Transverse colon (tissue), 4 donors: Measurements from ENCODE around the gene CLEC4F. TPM values are rescaled to one million over a fixed set of nuclear protein-coding genes. Genes with fewer than 3 reads are reported as not detected.

ENCODE experiments used
- DNase-seq: peaks from one replicate; pipeline ENCODE4 v3.0.0-alpha.2; 2019
- H3K27ac ChIP-seq, 4 donors: fragments of 200-600 bp; sonication (generic); 2 replicates each; pipeline ENCODE4 v1.5.1; 2016 to 2018; ENCODE audit warnings: inconsistent platforms in 4 of 4
- H3K27me3 ChIP-seq: fragments of 200-600 bp; sonication (generic); 2 replicates; pipeline ENCODE4 v1.5.1; 2017; ENCODE audit warnings: inconsistent platforms
- H3K36me3 ChIP-seq, 4 donors: fragments of 200-600 bp; sonication (generic); 2 replicates each; pipeline ENCODE4 v1.5.1; 2017 to 2019; ENCODE audit warnings: inconsistent platforms in 4 of 4
- H3K4me1 ChIP-seq, 4 donors: fragments of 200-600 bp; sonication (generic); 2 replicates each; pipeline ENCODE4 v1.5.1; 2017 to 2020; ENCODE audit warnings: inconsistent platforms in 4 of 4
- H3K4me3 ChIP-seq, 4 donors: fragments of 200-600 bp; sonication (generic); 1 replicate in 1 of 4; 2 replicates in 3 of 4; pipeline versions ENCODE4 v1.5.1 to v1.6.1; 2017 to 2019; ENCODE audit warnings: inconsistent platforms in 4 of 4
- H3K9me3 ChIP-seq, 2 donors: fragments of 200-600 bp; sonication (generic); 2 replicates each; pipeline ENCODE4 v1.5.1; 2017 to 2019; ENCODE audit warnings: inconsistent platforms in 2 of 2
- EP300 ChIP-seq: sonication (generic); formaldehyde crosslinking; IDR thresholded peaks from one replicate; pipeline ENCODE4 v1.6.1; 2017; ENCODE audit warnings: antibody characterized with exemption, low read depth
- POLR2A ChIP-seq: fragments of 450-650 bp; IDR thresholded peaks from one replicate; pipeline ENCODE4 v1.6.1; 2016; ENCODE audit warnings: antibody characterized with exemption, mild to moderate bottlenecking, moderate library complexity
- POLR2AphosphoS5 ChIP-seq, 3 donors: sonication (generic); formaldehyde crosslinking; IDR thresholded peaks; one replicate each; pipeline ENCODE4 v1.6.1; 2016; ENCODE audit warnings: antibody characterized with exemption in 3 of 3
- WGBS, 2 donors: methylation state at CpG; one replicate each; pipeline ENCODE4 v1.1.5; 2018; ENCODE audit warnings: low coverage in 1 of 2; 5-methylcytosine and 5-hydroxymethylcytosine counted together
- in situ Hi-C, 4 donors: fragments of 200-750 bp; cut with MboI; loops; one replicate each; pipeline versions ENCODE4 v1.15.0 to v1.15.1; 2017; ENCODE audit warnings: low sequenced_read_pairs in 3 of 4, low pct_ligation_motif_present in 1 of 4, low pct_unique_long_range_greater_than_20kb in 1 of 4
- intact Hi-C: fragments of 100-400 bp; cut with DNase I; formaldehyde crosslinking; loops from one replicate; pipeline ENCODE4 v1.15.1; 2023; ENCODE audit warnings: low total_unique reads
- total RNA-seq, 4 donors: library from RNA; depleted of rRNA; stranded (reverse); fragments of >200 nt; gene quantifications; one replicate each; pipeline ENCODE4 v1.1.0, GENCODE V29; 2016
- TF ChIP-seq, protein P1 (sequence below), 5 experiments: fragments of 200-600 bp in 3 of 5; fragments of 450-650 bp in 2 of 5; sonication (generic) in 3 of 5; IDR thresholded peaks; 1 replicate in 2 of 5; 2 replicates in 3 of 5; pipeline ENCODE4 v1.5.1; 2016 to 2017; ENCODE audit warnings: antibody characterized with exemption in 5 of 5, inconsistent platforms in 3 of 5, mild to moderate bottlenecking in 2 of 5, moderate library complexity in 1 of 5

The CLEC4F gene
- total RNA-seq, 4 donors from 2014 or later: 0.14 to 0.32 TPM; not detected in 2

DNA sequence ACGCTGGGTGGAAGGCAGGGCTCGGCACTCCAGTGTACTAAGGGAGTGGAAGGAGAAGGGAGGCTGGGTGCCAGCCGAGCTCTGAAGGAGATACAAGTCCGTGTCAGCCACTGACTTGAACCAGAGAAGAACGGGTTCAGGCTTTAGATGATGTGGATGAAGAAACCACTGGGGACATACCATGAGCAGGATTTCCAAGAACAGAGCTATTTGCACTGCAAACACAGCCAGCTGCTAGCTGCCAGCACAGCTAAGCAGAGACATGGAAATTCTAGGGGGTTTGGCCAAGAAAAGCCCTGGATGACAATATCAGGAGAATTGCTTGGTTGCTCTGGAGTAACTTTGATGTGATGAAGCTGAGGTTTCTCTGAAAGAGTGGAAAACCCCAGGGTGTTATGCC, 10.0 kb upstream of the CLEC4F start:
- no peak overlapping the region for H3K4me3 ChIP-seq
- in situ Hi-C loops (no loop called here), intact Hi-C loops (no loop called here)
- no peaks in the 10 kb centered on the region for H3K27me3 ChIP-seq
- TF ChIP-seq EP300 (no peak), POLR2A (no peak)
- no peak for DNase-seq
- H3K27ac ChIP-seq: no peak overlapping the region
- H3K4me1 ChIP-seq: no peaks in the 10 kb centered on the region
- no peaks in the 10 kb centered on the region for H3K36me3 ChIP-seq
- no peaks in the 10 kb centered on the region for H3K9me3 ChIP-seq
- WGBS, 2 donors: 68 to 76% methylated on average over 5 of the region's 5 CpGs

DNA sequence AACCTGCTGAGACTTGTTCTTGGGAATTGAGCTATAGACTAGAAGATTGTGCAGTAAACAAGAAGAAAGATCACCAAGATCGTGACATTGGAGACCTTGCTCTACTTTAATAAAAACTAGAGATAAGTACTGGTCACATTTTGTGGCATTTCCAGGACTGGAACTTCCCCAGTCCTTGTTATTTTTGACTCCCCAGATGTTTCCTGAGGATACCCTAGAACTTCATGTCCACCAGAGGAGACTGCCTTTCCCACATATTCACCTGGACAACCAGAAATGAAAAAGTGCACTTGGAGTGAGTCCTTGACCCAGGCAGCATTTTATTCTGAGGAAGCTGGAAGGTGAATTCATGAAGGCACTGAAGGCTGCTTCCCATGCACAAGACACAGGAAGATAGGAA, 9.5 kb upstream of the CLEC4F start:
- Histone ChIP-seq H3K9me3 (no peaks in the 10 kb centered on the region), H3K36me3 (no peaks in the 10 kb centered on the region), H3K4me1 (no peaks in the 10 kb centered on the region), H3K4me3 (no peak overlapping the region), H3K27ac (no peak overlapping the region), H3K27me3 (no peaks in the 10 kb centered on the region)
- intact Hi-C loops: no loop called here
- in situ Hi-C loops: no loop called here
- DNase-seq: no peak
- TF ChIP-seq EP300 (no peak), POLR2A (no peak), POLR2AphosphoS5 (IDR thresholded peaks at IDR 0.05) (no peak)
- TF ChIP-seq, protein P1, sequence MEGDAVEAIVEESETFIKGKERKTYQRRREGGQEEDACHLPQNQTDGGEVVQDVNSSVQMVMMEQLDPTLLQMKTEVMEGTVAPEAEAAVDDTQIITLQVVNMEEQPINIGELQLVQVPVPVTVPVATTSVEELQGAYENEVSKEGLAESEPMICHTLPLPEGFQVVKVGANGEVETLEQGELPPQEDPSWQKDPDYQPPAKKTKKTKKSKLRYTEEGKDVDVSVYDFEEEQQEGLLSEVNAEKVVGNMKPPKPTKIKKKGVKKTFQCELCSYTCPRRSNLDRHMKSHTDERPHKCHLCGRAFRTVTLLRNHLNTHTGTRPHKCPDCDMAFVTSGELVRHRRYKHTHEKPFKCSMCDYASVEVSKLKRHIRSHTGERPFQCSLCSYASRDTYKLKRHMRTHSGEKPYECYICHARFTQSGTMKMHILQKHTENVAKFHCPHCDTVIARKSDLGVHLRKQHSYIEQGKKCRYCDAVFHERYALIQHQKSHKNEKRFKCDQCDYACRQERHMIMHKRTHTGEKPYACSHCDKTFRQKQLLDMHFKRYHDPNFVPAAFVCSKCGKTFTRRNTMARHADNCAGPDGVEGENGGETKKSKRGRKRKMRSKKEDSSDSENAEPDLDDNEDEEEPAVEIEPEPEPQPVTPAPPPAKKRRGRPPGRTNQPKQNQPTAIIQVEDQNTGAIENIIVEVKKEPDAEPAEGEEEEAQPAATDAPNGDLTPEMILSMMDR (IDR thresholded peaks at IDR 0.05): no peak
- 74% methylated on average over 1 of the region's 1 CpG; no CpG with 5 or more reads in 1 of the 2 donors for WGBS, 2 donors

DNA sequence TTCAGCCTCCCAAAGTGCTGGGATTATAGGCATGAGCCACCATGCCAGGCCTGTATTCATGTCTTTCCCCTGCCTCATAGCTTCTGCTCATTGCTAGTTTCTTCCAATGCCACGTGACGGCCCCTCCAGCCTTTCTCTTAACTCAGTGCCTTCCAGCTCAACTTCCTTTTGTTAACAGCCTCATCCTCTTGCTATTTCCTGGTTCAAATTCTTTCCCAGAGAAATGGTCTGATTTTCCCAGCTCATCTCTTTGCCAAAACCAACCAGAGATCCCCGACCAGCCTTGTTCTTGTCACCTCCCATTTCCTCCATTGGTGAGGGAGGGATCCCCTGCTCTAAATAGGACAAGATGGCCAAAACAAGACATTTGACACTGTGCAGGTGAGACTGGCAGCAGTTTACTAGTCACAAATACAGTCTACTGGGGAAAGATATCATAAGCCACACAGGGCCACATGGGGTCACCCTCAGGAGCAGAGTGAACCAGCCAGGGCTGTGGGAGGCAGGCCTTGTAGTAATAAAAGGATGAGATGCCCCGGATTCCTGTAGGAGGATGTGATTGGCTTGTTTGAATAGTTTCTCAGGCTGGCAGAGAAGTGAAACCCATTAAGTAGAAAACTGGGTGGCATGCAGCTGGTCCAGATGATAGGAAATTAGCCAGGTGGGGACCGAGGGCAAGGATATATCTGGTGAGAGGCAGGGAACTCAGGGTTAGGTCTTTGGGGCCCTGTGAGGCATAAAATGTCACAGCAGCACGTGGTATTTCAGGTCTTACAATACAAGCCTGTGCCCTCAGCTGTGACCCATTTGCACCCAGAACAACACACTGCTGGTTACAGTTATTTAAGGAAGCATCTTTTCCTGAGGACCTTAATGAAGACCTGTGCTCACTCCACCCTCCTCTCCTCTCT, 8.8 kb upstream of the CLEC4F start:
- no peak for DNase-seq
- Histone ChIP-seq H3K36me3 (no peaks in the 10 kb centered on the region), H3K4me3 (no peak overlapping the region), H3K27me3 (no peaks in the 10 kb centered on the region), H3K4me1 (no peaks in the 10 kb centered on the region), H3K9me3 (no peaks in the 10 kb centered on the region), H3K27ac (no peak overlapping the region)
- TF ChIP-seq POLR2A: no peak
- TF ChIP-seq POLR2AphosphoS5 (IDR thresholded peaks at IDR 0.05): no peak
- TF ChIP-seq EP300: no peak
- TF ChIP-seq, protein P1 (IDR thresholded peaks at IDR 0.05): no peak
- WGBS, 2 donors: 50 to 66% methylated on average over 2 to 6 of the region's 6 CpGs
- intact Hi-C loops (no loop called here), in situ Hi-C loops (no loop called here)

DNA sequence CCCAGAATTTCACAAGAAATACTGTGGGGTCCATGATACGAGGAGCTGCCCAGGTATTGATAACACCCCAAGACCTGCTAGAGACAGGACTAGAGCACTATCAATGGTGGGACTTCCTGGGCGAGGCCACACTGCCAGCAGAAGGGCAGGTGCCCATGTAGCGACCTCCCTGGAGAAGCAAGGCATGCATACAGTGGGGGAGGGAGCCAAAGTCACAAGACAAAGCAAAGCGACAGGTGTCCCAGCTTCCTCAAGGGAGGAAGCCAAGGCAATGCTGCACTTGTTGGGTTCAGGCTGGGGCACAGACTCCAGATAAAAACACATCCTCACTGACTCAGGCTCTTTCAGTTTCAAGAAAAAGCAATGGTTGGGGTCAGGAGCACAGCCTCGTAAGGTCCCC, 7.7 kb upstream of the CLEC4F start:
- Histone ChIP-seq H3K4me1 (no peaks in the 10 kb centered on the region), H3K9me3 (no peaks in the 10 kb centered on the region), H3K36me3 (no peaks in the 10 kb centered on the region), H3K4me3 (no peak overlapping the region), H3K27me3 (no peaks in the 10 kb centered on the region), H3K27ac (no peak overlapping the region)
- in situ Hi-C loops (no loop called here), intact Hi-C loops (no loop called here)
- 58 to 73% methylated on average over 2 to 4 of the region's 5 CpGs for WGBS, 2 donors
- no peak for DNase-seq
- TF ChIP-seq EP300 (no peak), POLR2A (no peak), POLR2AphosphoS5 (IDR thresholded peaks at IDR 0.05) (no peak)
- TF ChIP-seq, protein P1 (IDR thresholded peaks at IDR 0.05): no peak
